AG08395 (cell line): ENCODE measurements around the gene PTPRF.
A peak's percentile ranks its signal among the peaks of the same experiment; 100 is the strongest.
"Not testable (repeated sequence)": the region's sequence is repeated elsewhere in the genome, so short reads cannot be mapped to it uniquely, and the experiment has no call there.

Source experiments
- DNase-seq: peaks from one replicate; pipeline ENCODE4 v3.0.0; 2012; ENCODE audit warnings: mixed read lengths, low spot score

Gene PTPRF

GRCh38 chr1:43634721-43635120, 104.0 kb downstream of the PTPRF start:
- no peak for DNase-seq

GRCh38 chr1:43636006-43636641, 105.4 kb downstream of the PTPRF start:
- DNase-seq, result no peak

- no peak for DNase-seq
These were observed 106.6 kb downstream of the PTPRF start for GRCh38 chr1:43637267-43637666.

- DNase-seq, result not testable (repeated sequence)
These were observed 107.7 kb downstream of the PTPRF start for GRCh38 chr1:43638381-43638780.

- no peak for DNase-seq
These were observed 109.5 kb downstream of the PTPRF start for GRCh38 chr1:43639976-43640794.

- DNase-seq, result no peak
These were observed 113.9 kb downstream of the PTPRF start for GRCh38 chr1:43644558-43644957.

- DNase-seq, result no peak
These were observed 114.8 kb downstream of the PTPRF start for GRCh38 chr1:43645461-43645860.

GRCh38 chr1:43647331-43647730, 116.6 kb downstream of the PTPRF start:
- DNase-seq, result not testable (repeated sequence)

- DNase-seq, result no peak
These were observed 117.7 kb downstream of the PTPRF start for GRCh38 chr1:43648221-43648847.

GRCh38 chr1:43648876-43649477, 118.3 kb downstream of the PTPRF start:
- DNase-seq, result no peak

- peak; percentile 100 for DNase-seq
These were observed 119.8 kb downstream of the PTPRF start for GRCh38 chr1:43650310-43651085.

GRCh38 chr1:43651188-43651587, 120.5 kb downstream of the PTPRF start:
- DNase-seq, result no peak

- no peak for DNase-seq
These were observed 121.2 kb downstream of the PTPRF start for GRCh38 chr1:43651902-43652301.

GRCh38 chr1:43653339-43653738, 122.7 kb downstream of the PTPRF start:
- no peak for DNase-seq

GRCh38 chr1:43653893-43654292, 123.2 kb downstream of the PTPRF start:
- no peak for DNase-seq

- no peak for DNase-seq
These were observed 125.3 kb downstream of the PTPRF start for GRCh38 chr1:43655953-43656352.

- DNase-seq, result no peak
These were observed 128.8 kb downstream of the PTPRF start for GRCh38 chr1:43659212-43660166.

GRCh38 chr1:43660355-43660754, 129.7 kb downstream of the PTPRF start:
- no peak for DNase-seq

GRCh38 chr1:43664369-43664768, 133.7 kb downstream of the PTPRF start:
- no peak for DNase-seq

GRCh38 chr1:43666608-43667007, 135.9 kb downstream of the PTPRF start:
- DNase-seq, result no peak

GRCh38 chr1:43668956-43669355, 138.3 kb downstream of the PTPRF start:
- peak; percentile 31 for DNase-seq
